ENCODE results near the gene IFFO2. TPM values are rescaled to one million over a fixed set of nuclear protein-coding genes. Genes with fewer than 3 reads are reported as not detected.

The IFFO2 gene
- total RNA-seq, result 10 to 100 TPM; 36.0 to 47.6 (median 36.1) TPM

GRCh38 chr1:18956193-18957135 lies at the start of gene IFFO2:
Gene IFFO2 (minus strand): TSS chr1:18956676. CDS start chr1:18956332, 344 bp downstream.
- Mint-ChIP-seq H3K4me1 (ENCODE audit: low read depth) (peaks cover 52% of the 10 kb centered on the region), H3K9me3 (no peaks in the 10 kb centered on the region), H3K4me3 (peak within 1 kb of the TSS; percentile 89), H3K36me3 (ENCODE audit: insufficient read depth) (peaks cover 2% of the 10 kb centered on the region), H3K27me3 (ENCODE audit: low read depth) (no peaks in the 10 kb centered on the region)
- ATAC-seq (peak; percentile 69 to 76), DNase-seq (peak; percentile 100)

DNA sequence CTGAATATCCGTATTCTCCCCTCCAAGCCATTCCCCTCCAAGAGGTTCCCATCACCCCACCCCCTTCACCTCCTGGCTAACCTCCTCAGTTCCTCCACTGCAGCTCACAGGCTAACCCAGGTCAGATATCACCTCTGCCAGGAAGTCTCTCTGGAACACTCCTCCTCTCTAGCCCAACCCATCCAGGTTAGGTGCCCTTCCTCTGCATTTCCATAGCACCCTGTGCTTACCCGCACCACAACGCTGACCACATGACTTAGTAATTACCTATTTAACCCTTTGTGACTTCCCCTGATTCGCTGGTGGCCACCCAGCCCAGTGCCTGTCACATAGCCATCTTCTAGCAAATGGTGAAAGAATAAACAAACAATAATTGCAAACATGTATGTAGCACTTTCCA lies 49.5 kb upstream of the IFFO2 start:
- DNase-seq (no peak), ATAC-seq (no peak)
- peaks cover 7% of the 10 kb centered on the region for H3K36me3 Mint-ChIP-seq (ENCODE audit: insufficient read depth)
- H3K9me3 Mint-ChIP-seq, result peaks cover 10% of the 10 kb centered on the region
- no peak overlapping the region for H3K4me3 Mint-ChIP-seq
- H3K4me1 Mint-ChIP-seq (ENCODE audit: low read depth), result peaks cover 29% of the 10 kb centered on the region
- H3K27me3 Mint-ChIP-seq (ENCODE audit: low read depth), result peaks cover 17% of the 10 kb centered on the region

GRCh38 chr1:19003371-19004290 lies 47.2 kb upstream of the IFFO2 start:
- DNase-seq (no peak), ATAC-seq (peak; percentile 93 to 95)
- H3K4me1 Mint-ChIP-seq (ENCODE audit: low read depth), result peaks cover 16% of the 10 kb centered on the region
- H3K36me3 Mint-ChIP-seq (ENCODE audit: insufficient read depth), result peaks cover 7% of the 10 kb centered on the region
- H3K9me3 Mint-ChIP-seq, result peaks cover 11% of the 10 kb centered on the region
- H3K4me3 Mint-ChIP-seq, result no peak overlapping the region
- peaks cover 17% of the 10 kb centered on the region for H3K27me3 Mint-ChIP-seq (ENCODE audit: low read depth)

- ATAC-seq (no peak), DNase-seq (no peak)
- Mint-ChIP-seq H3K9me3 (peaks cover 11% of the 10 kb centered on the region), H3K27me3 (ENCODE audit: low read depth) (peaks cover 6% of the 10 kb centered on the region), H3K4me3 (no peak overlapping the region), H3K36me3 (ENCODE audit: insufficient read depth) (peaks cover 7% of the 10 kb centered on the region), H3K4me1 (ENCODE audit: low read depth) (peaks cover 19% of the 10 kb centered on the region)
These were observed 43.6 kb upstream of the IFFO2 start for GRCh38 chr1:19000065-19000464.

- DNase-seq (no peak), ATAC-seq (no peak)
- Mint-ChIP-seq H3K4me3 (no peak overlapping the region), H3K27me3 (ENCODE audit: low read depth) (peaks cover 6% of the 10 kb centered on the region), H3K9me3 (peaks cover 11% of the 10 kb centered on the region), H3K4me1 (ENCODE audit: low read depth) (peaks cover 19% of the 10 kb centered on the region), H3K36me3 (ENCODE audit: insufficient read depth) (peaks cover 7% of the 10 kb centered on the region)
These were observed 42.9 kb upstream of the IFFO2 start for GRCh38 chr1:18999359-18999758.

DNA sequence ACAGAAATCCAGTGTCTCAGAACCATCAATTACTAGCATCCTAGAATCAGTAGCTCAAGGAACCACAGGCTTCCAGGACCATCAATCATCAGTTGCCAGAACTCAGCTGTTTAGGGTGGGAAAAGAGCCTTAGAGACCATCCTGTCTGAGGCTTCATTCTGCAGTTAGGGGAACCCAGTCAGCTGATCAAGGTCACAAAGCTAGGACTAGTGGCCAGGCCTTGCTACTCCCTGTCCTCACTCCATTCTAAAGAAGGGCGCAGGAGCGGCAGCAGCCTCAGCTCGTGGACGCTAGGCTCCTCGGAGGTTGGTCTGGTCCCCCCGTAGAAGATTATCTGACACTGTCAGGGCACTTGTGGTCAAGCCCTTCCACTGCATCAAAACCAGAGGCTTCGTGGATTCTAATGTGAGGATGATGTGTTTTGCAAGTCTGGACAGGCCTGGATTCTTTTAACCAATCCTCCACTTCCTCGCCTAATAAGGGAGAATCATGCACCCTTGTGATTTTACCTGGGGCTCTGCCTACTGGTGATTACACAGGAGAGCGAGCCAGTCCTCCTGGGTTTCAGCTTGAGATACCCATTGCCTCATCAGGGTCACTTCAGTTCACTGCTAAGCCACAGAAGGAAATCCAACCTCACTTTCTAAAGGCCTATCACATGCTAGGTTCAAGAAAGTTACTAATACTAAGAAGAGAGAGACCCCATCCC lies 41.7 kb upstream of the IFFO2 start:
- ATAC-seq, result no peak
- H3K27me3 Mint-ChIP-seq (ENCODE audit: low read depth), result peaks cover 2% of the 10 kb centered on the region
- H3K4me1 Mint-ChIP-seq (ENCODE audit: low read depth), result peaks cover 11% of the 10 kb centered on the region
- peaks cover 7% of the 10 kb centered on the region for H3K36me3 Mint-ChIP-seq (ENCODE audit: insufficient read depth)
- no peak for DNase-seq
- H3K9me3 Mint-ChIP-seq, result peaks cover 11% of the 10 kb centered on the region
- no peak overlapping the region for H3K4me3 Mint-ChIP-seq

- H3K4me3 Mint-ChIP-seq, result no peak overlapping the region
- no peaks in the 10 kb centered on the region for H3K27me3 Mint-ChIP-seq (ENCODE audit: low read depth)
- peaks cover 7% of the 10 kb centered on the region for H3K36me3 Mint-ChIP-seq (ENCODE audit: insufficient read depth)
- H3K9me3 Mint-ChIP-seq, result peaks cover 11% of the 10 kb centered on the region
- ATAC-seq (no peak), DNase-seq (no peak)
- H3K4me1 Mint-ChIP-seq (ENCODE audit: low read depth), result peaks cover 9% of the 10 kb centered on the region
These were observed 41.0 kb upstream of the IFFO2 start for GRCh38 chr1:18997508-18997907.

DNA sequence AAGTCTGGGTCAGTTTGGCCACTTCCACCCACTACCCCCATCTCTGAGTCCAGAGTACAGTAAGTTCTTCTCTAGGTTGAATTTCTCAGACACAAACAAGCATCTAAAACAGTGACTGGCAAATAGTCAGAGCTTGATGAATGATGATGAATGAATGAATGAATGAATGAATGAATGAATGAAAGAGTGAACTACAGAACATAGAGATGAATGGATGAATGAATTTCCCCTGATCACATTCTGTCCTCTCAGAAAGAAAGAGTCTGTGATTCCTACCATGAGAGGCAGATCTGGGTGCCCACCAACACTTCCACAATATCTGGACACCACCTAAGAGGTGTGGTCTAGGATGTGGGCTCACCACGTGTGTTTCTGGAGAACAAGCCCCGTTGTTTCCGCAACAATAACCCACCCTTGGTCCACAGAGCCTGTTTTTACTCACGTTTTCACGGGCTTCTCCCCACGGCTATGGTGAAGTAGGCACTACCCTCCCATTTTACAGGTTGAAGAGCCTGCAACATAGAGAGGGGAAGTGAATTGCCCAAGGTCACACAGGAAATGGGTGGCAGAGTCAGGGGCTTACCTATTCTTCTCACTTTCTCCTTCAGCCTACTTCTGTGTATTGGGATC lies 40.2 kb upstream of the IFFO2 start:
- peaks cover 9% of the 10 kb centered on the region for H3K4me1 Mint-ChIP-seq (ENCODE audit: low read depth)
- no peak for DNase-seq
- no peak overlapping the region for H3K4me3 Mint-ChIP-seq
- H3K27me3 Mint-ChIP-seq (ENCODE audit: low read depth), result no peaks in the 10 kb centered on the region
- peaks cover 6% of the 10 kb centered on the region for H3K36me3 Mint-ChIP-seq (ENCODE audit: insufficient read depth)
- H3K9me3 Mint-ChIP-seq, result peaks cover 7% of the 10 kb centered on the region
- no peak for ATAC-seq

DNA sequence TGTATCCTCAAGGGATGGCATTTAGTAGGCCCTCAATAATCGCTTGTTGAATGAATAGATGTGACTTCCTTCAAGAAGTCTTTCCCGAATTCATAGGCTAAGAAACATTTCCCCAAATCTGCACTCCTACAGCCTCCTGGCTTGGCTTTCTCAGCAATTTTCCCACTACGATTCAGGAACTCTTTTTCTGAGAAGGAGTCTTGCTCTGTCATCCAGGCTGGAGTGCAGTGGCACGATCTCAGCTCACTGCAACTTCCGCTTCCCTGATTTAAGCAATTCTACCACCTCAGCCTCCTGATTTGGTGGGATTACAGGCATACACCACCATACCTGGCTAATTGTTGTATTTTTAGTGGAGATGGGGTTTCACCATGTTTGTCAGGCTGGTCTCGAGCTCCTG lies 37.9 kb upstream of the IFFO2 start:
- DNase-seq, result no peak
- Mint-ChIP-seq H3K27me3 (ENCODE audit: low read depth) (no peaks in the 10 kb centered on the region), H3K36me3 (ENCODE audit: insufficient read depth) (no peaks in the 10 kb centered on the region), H3K4me1 (ENCODE audit: low read depth) (peaks cover 3% of the 10 kb centered on the region), H3K9me3 (no peaks in the 10 kb centered on the region), H3K4me3 (no peak overlapping the region)
- no peak for ATAC-seq

- Mint-ChIP-seq H3K9me3 (no peaks in the 10 kb centered on the region), H3K4me3 (no peak overlapping the region), H3K4me1 (ENCODE audit: low read depth) (peaks cover 3% of the 10 kb centered on the region), H3K27me3 (ENCODE audit: low read depth) (no peaks in the 10 kb centered on the region), H3K36me3 (ENCODE audit: insufficient read depth) (no peaks in the 10 kb centered on the region)
- ATAC-seq (no peak), DNase-seq (no peak)
These were observed 36.2 kb upstream of the IFFO2 start for GRCh38 chr1:18992646-18993045.

- no peaks in the 10 kb centered on the region for H3K4me1 Mint-ChIP-seq (ENCODE audit: low read depth)
- no peaks in the 10 kb centered on the region for H3K27me3 Mint-ChIP-seq (ENCODE audit: low read depth)
- ATAC-seq, result no peak
- DNase-seq, result no peak
- H3K9me3 Mint-ChIP-seq, result no peaks in the 10 kb centered on the region
- no peaks in the 10 kb centered on the region for H3K36me3 Mint-ChIP-seq (ENCODE audit: insufficient read depth)
- H3K4me3 Mint-ChIP-seq, result no peak overlapping the region
These were observed 35.1 kb upstream of the IFFO2 start for GRCh38 chr1:18991585-18991984.

- H3K9me3 Mint-ChIP-seq, result no peaks in the 10 kb centered on the region
These were observed 33.4 kb upstream of the IFFO2 start for GRCh38 chr1:18989896-18990295.

DNA sequence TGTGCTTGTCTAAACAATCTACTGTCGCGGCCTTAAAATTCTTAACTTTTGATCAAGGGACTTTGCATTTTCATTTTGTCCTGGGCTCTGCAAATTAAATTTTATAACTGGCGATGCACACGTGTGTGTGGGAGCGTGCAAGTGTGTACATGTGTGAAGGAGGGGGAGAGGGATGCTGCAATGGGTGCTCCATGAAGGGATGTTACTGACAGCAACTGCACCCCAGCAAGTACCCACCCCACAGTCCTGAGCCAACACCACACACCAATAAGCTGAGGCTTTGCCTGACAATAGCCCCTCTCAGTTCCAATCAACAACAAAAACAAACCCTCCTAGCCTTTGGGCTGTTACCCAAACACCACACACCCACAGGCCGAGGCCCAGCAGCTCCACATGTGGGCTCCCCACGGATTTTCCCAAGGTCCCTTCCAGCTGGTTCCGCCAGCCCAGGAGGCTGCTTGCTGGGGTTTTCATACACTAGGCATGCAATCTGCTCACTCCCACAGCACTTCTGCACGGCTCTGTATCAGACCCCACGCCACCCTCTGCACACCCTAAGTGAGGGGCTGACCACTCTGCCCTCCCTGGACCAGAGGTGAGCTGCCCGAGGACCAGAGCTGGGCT lies 32.8 kb upstream of the IFFO2 start:
- Mint-ChIP-seq H3K27me3 (ENCODE audit: low read depth) (peaks cover 2% of the 10 kb centered on the region), H3K4me3 (no peak overlapping the region), H3K4me1 (ENCODE audit: low read depth) (no peaks in the 10 kb centered on the region), H3K36me3 (ENCODE audit: insufficient read depth) (no peaks in the 10 kb centered on the region), H3K9me3 (no peaks in the 10 kb centered on the region)
- DNase-seq (no peak), ATAC-seq (no peak)

More at GRCh38 chr1:18989896-18990295, 33.4 kb upstream of the IFFO2 start:
- Mint-ChIP-seq H3K36me3 (ENCODE audit: insufficient read depth) (no peaks in the 10 kb centered on the region), H3K4me3 (no peak overlapping the region), H3K27me3 (ENCODE audit: low read depth) (no peaks in the 10 kb centered on the region), H3K4me1 (ENCODE audit: low read depth) (no peaks in the 10 kb centered on the region)
- no peak for DNase-seq
- no peak for ATAC-seq
